K562 (cell line): ENCODE results near the gene ZNF43. TPM values are rescaled to one million over a fixed set of nuclear protein-coding genes. Genes with fewer than 3 reads are reported as not detected.

Source experiments
- ELF2 ChIP-seq: fragments of 250-450 bp; sonication (Bioruptor Pico); IDR thresholded peaks from 2 replicates; pipeline ENCODE4 v1.5.0; 2021; ENCODE audit warnings: mild to moderate bottlenecking
- EP400 ChIP-seq: fragments of 450-650 bp; IDR thresholded peaks from 2 replicates; pipeline ENCODE4 v1.6.1; 2017; ENCODE audit warnings: antibody characterized with exemption, mild to moderate bottlenecking, moderate library complexity
- GATAD2A ChIP-seq: fragments of 450-650 bp; IDR thresholded peaks from 2 replicates; pipeline ENCODE4 v1.6.1; 2017
- HEY1 ChIP-seq: fragments of 250-450 bp; sonication (Bioruptor Pico); IDR thresholded peaks from 2 replicates; pipeline ENCODE4 v1.5.0; 2020; ENCODE audit warnings: mild to moderate bottlenecking, moderate library complexity, borderline replicate concordance
- ID3 ChIP-seq, 2 experiments: fragments of 250-450 bp in 1 of 2; fragments of 450-650 bp in 1 of 2; sonication (Bioruptor Pico) in 1 of 2; IDR thresholded peaks; 2 replicates each; pipeline versions ENCODE4 v1.6.1 to v1.8.0; 2016 to 2021; ENCODE audit warnings: mild to moderate bottlenecking in 2 of 2, moderate library complexity in 2 of 2, missing compliant biosample characterization in 1 of 2, missing genetic modification characterization in 1 of 2
- KDM1A ChIP-seq, 2 experiments: fragments of 450-650 bp; IDR thresholded peaks; 2 replicates each; pipeline ENCODE4 v1.6.1; 2016; ENCODE audit warnings: mild to moderate bottlenecking in 2 of 2
- NRF1 ChIP-seq, 2 experiments: fragments of 450-650 bp; IDR thresholded peaks in 1 of 2; conservative IDR thresholded peaks in 1 of 2; 2 replicates each; pipeline ENCODE4 v1.6.1; 2014; ENCODE audit warnings: mild to moderate bottlenecking in 2 of 2
- PTBP1 ChIP-seq: fragments of 200-400 bp; formaldehyde crosslinking; IDR thresholded peaks from 2 replicates; pipeline ENCODE4 v1.6.1; 2017; ENCODE audit warnings: low read depth, low read length
- TSHZ1 ChIP-seq: fragments of 250-450 bp; sonication (Bioruptor Pico); IDR thresholded peaks from 2 replicates; pipeline ENCODE4 v1.4.0; 2020; ENCODE audit warnings: mild to moderate bottlenecking, moderate library complexity
- ZFPM2 ChIP-seq: fragments of 250-450 bp; sonication (Bioruptor Pico); IDR thresholded peaks from 2 replicates; pipeline ENCODE4 v1.5.1; 2022; ENCODE audit warnings: mild to moderate bottlenecking
- ZNF431 ChIP-seq: sonication (generic); formaldehyde crosslinking; IDR thresholded peaks from 2 replicates; pipeline ENCODE4 v1.8.0; 2022; ENCODE audit warnings: mild to moderate bottlenecking, missing genetic modification reagents
- polyA plus RNA-seq, 8 experiments: library from polyadenylated mRNA; depleted of rRNA in 4 of 8; stranded (reverse) in 5 of 8; unstranded in 3 of 8; fragments of >200 nt; fragmentation: Nextera tagmentation in 2 of 8; fragmentation: Illumina TruSeq in 1 of 8; extraction: Ambion mirVana in 2 of 8; extraction: Trizol in 1 of 8; gene quantifications; 2 replicates each; pipeline versions ENCODE4 v1.2.1 to v1.2.3, GENCODE V29; 2011 to 2014; ENCODE audit warnings: inconsistent platforms in 1 of 8, missing spikeins in 1 of 8
- total RNA-seq, 7 experiments: library from RNA; depleted of rRNA in 6 of 7; stranded (reverse); fragments of >200 nt in 6 of 7; fragmentation: Illumina TruSeq in 2 of 7; extraction: Trizol in 2 of 7; gene quantifications; 2 replicates each; pipeline versions ENCODE4 v1.2.1 to v1.2.3, GENCODE V29; 2011 to 2021; ENCODE audit warnings: low replicate concordance in 1 of 7
- TF ChIP-seq, protein P1 (sequence below): fragments of 450-650 bp; formaldehyde crosslinking; IDR thresholded peaks from 2 replicates; pipeline ENCODE4 v1.4.0; 2020; ENCODE audit warnings: mild to moderate bottlenecking
- TF ChIP-seq, protein P2 (sequence below): fragments of 250-450 bp; sonication (Bioruptor Pico); IDR thresholded peaks from 2 replicates; pipeline ENCODE4 v1.8.0; 2021; ENCODE audit warnings: borderline replicate concordance, mild to moderate bottlenecking, moderate library complexity; ENCODE audit not compliant: poor library complexity, severe bottlenecking
- TF ChIP-seq, protein P3 (sequence below): fragments of 250-450 bp; sonication (Bioruptor Pico); IDR thresholded peaks from 2 replicates; pipeline ENCODE4 v1.5.1; 2021; ENCODE audit warnings: mild to moderate bottlenecking
- TF ChIP-seq, protein P4 (sequence below): sonication (generic); formaldehyde crosslinking; IDR thresholded peaks from 2 replicates; pipeline ENCODE4 v1.8.0; 2022; ENCODE audit warnings: missing genetic modification reagents, mild to moderate bottlenecking, borderline replicate concordance

Gene ZNF43
- total and polyA plus RNA-seq, 9 of the 15 experiments (the other 6 are each of a cell fraction or from before 2014, with no cell fraction given) = 3.6 to 18.6 (median 9.2) TPM

GRCh38 chr19:21767065-21767800 is 68.7 kb downstream of the ZNF43 start, which contains the start of gene ZNF100 (continued):
- TF ChIP-seq ZNF431 = no peak
- TF ChIP-seq TSHZ1 (CRISPR knock-in tag) = no peak
- TF ChIP-seq HEY1 (CRISPR knock-in tag) = no peak
- no peak for TF ChIP-seq ID3 (CRISPR knock-in tag; IDR thresholded peaks at IDR 0.05)
- TF ChIP-seq ID3 (tag; IDR thresholded peaks at IDR 0.05) = 0 out of 2 replicates have a peak, but pooled peaks have one; percentile 44
- TF ChIP-seq, protein P1, sequence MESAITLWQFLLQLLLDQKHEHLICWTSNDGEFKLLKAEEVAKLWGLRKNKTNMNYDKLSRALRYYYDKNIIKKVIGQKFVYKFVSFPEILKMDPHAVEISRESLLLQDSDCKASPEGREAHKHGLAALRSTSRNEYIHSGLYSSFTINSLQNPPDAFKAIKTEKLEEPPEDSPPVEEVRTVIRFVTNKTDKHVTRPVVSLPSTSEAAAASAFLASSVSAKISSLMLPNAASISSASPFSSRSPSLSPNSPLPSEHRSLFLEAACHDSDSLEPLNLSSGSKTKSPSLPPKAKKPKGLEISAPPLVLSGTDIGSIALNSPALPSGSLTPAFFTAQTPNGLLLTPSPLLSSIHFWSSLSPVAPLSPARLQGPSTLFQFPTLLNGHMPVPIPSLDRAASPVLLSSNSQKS (CRISPR knock-in tag) = no peak
- no peak for TF ChIP-seq ZFPM2 (CRISPR knock-in tag)
- TF ChIP-seq, protein P2, sequence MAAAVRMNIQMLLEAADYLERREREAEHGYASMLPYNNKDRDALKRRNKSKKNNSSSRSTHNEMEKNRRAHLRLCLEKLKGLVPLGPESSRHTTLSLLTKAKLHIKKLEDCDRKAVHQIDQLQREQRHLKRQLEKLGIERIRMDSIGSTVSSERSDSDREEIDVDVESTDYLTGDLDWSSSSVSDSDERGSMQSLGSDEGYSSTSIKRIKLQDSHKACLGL (CRISPR knock-in tag) = no peak
- TF ChIP-seq GATAD2A = no peak
- TF ChIP-seq, protein P3, sequence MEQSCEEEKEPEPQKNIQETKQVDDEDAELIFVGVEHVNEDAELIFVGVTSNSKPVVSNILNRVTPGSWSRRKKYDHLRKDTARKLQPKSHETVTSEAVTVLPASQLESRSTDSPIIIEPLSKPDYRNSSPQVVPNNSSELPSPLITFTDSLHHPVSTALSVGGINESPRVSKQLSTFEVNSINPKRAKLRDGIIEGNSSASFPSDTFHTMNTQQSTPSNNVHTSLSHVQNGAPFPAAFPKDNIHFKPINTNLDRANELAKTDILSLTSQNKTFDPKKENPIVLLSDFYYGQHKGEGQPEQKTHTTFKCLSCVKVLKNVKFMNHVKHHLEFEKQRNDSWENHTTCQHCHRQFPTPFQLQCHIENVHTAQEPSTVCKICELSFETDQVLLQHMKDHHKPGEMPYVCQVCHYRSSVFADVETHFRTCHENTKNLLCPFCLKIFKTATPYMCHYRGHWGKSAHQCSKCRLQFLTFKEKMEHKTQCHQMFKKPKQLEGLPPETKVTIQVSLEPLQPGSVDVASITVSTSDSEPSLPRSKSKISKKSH (CRISPR knock-in tag) = no peak
- 0 out of 2 replicates have a peak, but pooled peaks have one; percentile 16 for TF ChIP-seq PTBP1
- no peak; the same call in 1 of the 2 replicates for TF ChIP-seq ELF2 (CRISPR knock-in tag)
- TF ChIP-seq KDM1A (IDR thresholded peaks at IDR 0.05) = no peak
- TF ChIP-seq, protein P4, sequence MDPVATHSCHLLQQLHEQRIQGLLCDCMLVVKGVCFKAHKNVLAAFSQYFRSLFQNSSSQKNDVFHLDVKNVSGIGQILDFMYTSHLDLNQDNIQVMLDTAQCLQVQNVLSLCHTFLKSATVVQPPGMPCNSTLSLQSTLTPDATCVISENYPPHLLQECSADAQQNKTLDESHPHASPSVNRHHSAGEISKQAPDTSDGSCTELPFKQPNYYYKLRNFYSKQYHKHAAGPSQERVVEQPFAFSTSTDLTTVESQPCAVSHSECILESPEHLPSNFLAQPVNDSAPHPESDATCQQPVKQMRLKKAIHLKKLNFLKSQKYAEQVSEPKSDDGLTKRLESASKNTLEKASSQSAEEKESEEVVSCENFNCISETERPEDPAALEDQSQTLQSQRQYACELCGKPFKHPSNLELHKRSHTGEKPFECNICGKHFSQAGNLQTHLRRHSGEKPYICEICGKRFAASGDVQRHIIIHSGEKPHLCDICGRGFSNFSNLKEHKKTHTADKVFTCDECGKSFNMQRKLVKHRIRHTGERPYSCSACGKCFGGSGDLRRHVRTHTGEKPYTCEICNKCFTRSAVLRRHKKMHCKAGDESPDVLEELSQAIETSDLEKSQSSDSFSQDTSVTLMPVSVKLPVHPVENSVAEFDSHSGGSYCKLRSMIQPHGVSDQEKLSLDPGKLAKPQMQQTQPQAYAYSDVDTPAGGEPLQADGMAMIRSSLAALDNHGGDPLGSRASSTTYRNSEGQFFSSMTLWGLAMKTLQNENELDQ (CRISPR knock-in tag) = no peak
- peak; percentile 86 for TF ChIP-seq EP400
- TF ChIP-seq NRF1 (conservative IDR thresholded peaks at IDR 0.05 in 1 of 2, IDR thresholded peaks at IDR 0.05 in 1 of 2) = peak; percentile 24 to 46; a peak in 2 of 4 replicates
